T follicular helper cell (primary cell): Measurements from ENCODE around the gene DIP2B.
"Not testable (repeated sequence)": the region's sequence is repeated elsewhere in the genome, so short reads cannot be mapped to it uniquely, and the experiment has no call there.

Experiments used
- DNase-seq: peaks from one replicate; pipeline ENCODE4 v3.0.0-alpha.2; 2020; ENCODE audit warnings: low read depth
- total RNA-seq, 2 experiments: gene quantifications; one replicate each; lab custom pipeline; 2026; lab: John Stamatoyannopoulos, UW

The DIP2B gene, protein sequence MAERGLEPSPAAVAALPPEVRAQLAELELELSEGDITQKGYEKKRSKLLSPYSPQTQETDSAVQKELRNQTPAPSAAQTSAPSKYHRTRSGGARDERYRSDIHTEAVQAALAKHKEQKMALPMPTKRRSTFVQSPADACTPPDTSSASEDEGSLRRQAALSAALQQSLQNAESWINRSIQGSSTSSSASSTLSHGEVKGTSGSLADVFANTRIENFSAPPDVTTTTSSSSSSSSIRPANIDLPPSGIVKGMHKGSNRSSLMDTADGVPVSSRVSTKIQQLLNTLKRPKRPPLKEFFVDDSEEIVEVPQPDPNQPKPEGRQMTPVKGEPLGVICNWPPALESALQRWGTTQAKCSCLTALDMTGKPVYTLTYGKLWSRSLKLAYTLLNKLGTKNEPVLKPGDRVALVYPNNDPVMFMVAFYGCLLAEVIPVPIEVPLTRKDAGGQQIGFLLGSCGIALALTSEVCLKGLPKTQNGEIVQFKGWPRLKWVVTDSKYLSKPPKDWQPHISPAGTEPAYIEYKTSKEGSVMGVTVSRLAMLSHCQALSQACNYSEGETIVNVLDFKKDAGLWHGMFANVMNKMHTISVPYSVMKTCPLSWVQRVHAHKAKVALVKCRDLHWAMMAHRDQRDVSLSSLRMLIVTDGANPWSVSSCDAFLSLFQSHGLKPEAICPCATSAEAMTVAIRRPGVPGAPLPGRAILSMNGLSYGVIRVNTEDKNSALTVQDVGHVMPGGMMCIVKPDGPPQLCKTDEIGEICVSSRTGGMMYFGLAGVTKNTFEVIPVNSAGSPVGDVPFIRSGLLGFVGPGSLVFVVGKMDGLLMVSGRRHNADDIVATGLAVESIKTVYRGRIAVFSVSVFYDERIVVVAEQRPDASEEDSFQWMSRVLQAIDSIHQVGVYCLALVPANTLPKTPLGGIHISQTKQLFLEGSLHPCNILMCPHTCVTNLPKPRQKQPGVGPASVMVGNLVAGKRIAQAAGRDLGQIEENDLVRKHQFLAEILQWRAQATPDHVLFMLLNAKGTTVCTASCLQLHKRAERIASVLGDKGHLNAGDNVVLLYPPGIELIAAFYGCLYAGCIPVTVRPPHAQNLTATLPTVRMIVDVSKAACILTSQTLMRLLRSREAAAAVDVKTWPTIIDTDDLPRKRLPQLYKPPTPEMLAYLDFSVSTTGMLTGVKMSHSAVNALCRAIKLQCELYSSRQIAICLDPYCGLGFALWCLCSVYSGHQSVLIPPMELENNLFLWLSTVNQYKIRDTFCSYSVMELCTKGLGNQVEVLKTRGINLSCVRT (N-terminal part only)
- total RNA-seq, result 136 to 151 reads per million in 2 experiments

DNA sequence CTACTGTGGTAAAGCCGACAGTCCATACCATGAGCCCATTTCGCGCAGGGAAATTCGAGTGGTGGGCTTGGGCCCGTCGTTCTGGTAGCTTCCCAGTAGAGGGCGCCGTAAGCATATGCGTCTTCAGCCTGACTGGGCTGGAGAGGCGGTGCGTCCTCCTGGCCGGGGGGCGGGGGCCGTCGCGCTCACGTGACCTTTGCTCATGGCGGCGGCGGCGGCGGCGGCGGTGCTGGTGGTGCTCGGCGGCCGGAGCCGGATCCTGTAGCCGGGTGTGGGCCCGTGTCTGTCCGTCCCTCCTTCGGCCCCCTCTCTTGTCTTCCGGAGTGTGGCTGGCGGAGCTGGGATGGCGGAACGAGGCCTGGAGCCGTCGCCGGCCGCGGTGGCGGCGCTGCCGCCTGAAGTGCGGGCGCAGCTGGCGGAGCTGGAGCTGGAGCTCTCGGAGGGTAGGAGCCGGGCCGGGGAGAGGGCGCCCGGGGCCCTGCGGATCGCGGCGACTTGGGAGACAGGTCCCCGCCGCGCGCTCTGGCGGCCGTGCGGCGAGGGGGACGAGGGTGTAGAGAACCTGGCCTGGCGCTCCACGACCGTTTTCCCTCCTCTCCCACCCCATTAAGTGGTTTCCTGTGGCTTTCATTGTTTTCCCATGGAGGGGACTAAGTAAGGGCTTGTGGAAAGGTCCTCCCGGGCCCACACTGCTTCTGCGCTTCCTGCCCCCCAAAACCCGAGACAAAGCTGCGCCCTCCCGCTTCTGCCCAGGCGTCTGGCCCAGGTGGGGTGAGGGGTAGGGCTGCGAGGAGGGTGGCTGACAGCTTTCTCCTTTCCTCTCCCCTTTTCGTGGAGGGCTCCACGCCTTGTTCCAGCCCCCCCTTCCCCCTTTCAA is at the start of gene DIP2B:
Gene DIP2B (plus strand): TSS at position 188 of the 877 bp plus-strand sequence. CDS start 156 bp downstream, at position 344.
- DNase-seq, result peak; percentile 93

- DNase-seq, result no peak
These were observed 46.2 kb upstream of the DIP2B start for GRCh38 chr12:50458606-50459005.

GRCh38 chr12:50467439-50467838 is 37.3 kb upstream of the DIP2B start:
- no peak for DNase-seq

DNA sequence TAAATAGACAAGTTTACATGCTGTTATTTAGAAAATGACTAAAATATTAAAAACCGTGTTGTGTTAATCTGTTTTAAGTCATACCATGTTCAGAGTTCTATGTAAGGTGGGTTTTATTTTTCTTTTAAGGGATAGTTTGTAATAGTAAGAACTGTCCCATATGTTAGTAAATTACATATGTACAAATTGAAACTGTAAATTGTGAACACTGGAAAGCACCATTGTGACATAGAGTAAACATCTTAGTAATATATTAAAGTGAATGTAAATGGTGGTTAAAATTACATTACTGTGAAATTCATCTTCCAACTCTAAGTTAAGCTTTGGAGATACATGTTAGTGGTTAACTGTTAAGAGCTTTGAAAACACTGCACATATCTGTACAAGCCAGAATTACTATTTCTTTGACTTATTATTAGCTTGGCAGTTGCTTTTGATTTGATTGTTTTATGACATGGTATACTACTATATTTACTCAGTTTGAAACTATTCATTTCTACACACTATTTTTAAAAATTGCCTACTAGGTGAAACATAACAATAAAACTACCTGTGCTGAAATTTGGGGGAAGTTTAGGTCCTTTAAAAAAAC is 27.4 kb upstream of the DIP2B start:
- DNase-seq, result no peak

DNA sequence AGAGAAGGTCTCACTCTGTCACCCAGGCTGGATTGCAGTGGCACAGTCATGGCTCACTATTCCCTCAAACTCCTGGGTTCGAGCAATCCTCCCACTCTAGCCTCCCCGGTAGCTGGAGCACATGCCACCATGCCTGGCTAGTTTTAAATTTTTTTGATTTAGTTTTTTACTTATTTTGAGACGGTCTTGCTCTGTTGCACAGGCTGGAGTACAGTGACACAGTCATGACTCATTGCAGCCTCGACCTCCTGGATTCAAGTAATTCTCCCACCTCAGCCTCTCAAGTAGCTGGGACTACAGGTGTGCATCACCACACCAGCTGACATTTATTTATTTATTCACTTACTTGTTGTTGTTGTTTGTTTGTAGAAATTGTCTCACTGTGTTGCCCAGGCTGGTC is 22.2 kb upstream of the DIP2B start:
- DNase-seq, result no peak

- DNase-seq, result no peak
These were observed 21.3 kb upstream of the DIP2B start for GRCh38 chr12:50483488-50483887.

GRCh38 chr12:50488801-50489200 is 16.0 kb upstream of the DIP2B start:
- no peak for DNase-seq

DNA sequence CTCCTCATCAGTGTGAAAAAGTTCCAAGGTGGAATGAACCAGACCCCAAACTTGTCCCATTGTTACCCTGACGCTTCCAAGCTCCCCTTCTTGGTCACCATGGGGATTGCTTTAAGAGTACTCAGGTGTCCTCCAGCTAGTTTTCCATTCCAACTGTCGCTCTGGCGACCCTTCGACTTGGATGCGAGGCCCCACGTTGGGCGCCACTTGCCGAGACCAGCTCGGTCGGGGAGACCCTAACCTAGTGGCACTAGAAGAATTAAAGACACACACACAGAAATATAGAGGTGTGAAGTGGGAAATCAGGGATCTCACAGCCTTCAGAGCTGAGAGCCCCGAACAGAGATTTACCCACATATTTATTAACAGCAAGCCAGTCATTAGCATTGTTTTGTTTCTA is 6.7 kb upstream of the DIP2B start:
- not testable (repeated sequence) for DNase-seq

DNA sequence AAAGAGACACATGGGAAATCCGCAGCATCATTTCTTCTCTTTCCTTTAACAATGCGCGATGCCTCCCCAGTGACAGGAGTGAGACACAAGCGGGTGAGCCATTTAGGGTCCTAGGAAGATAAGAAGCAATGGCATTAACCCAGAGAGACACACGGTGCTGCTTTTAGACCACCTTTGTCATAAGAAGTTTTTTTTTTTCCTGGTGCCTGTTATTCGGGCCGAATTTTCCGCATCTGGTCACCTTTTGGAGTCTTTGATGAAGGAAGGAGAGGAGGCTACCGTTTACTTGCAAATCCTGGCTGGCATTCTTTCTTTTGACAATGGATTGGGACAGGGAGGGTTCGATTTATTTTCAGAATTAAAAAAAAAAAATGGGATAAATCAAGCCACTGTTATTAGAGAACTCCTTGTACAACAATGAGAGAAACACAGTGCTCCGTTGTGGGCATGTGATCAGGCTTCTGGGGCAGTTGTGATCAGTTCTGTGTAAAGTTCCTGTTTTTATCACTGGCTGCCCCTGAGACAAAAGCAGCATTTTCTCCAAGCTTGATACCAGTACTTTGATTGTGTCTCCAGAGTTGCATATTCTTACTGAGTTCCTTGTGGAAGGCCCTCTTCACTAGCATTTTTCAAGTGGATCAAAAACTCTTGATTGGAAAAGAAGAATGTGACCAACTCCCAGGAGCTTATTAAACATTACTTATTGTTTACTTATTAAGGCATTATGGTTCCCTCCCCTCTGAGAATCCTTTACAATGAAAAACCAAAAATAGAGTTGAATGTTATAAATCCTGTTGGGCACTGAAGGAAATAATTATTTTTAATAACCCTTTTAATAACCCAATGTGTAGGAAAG is 1.1 kb downstream of the DIP2B start:
- no peak for DNase-seq

DNA sequence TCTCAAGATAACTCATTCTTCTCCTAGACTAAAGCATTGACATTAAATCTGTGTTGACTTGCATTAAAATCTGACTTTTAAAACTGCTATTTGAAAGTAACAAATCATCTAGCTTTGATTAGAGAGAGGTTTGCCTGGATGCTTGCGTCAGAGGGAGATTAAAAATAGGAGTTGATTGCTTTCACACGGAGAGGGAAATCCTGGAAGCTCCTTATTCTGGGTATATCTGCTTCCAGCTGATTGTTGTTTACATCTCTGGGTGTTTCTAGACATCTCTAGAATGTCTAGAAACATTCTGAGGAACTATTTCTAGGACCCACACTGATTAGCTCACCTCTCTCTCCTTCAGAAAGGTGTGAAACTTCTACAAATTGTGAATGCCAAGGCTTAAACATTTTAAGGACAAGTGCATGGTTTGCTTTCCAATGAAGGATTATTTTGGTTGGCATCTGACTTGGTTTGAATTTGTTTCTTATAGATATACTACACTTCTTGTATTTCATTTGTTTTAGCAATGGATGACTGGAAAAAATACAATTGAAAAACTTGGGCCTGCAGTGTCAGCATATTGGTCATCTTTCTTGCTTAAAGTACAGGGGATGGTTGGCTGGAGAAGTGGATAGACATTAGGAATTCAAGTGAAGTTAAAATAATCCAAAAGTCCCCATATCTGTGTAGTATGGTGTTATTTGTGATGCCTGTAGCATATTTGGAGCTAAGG is 2.1 kb downstream of the DIP2B start:
- no peak for DNase-seq

- no peak for DNase-seq
These were observed 2.7 kb downstream of the DIP2B start for GRCh38 chr12:50507474-50507838.

DNA sequence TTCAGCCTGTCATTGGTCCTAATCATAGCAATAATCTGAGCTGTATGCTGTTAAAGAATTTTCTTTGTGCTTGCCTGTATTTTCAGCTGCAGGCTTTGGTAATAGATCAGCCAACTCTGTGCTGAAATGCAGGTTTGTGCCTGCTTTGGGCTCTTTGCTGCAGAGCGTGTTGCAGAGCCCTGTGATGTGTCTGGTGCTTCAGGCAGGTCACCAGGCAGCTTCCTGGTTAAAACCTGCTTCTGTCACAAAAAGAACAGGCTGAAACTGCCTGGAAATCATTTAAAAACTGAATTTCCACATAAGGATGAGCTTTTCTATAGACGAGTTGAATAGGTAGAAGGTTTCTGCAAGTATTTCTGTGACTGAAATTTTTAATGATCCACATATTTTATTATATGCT is 3.1 kb downstream of the DIP2B start:
- DNase-seq, result no peak

DNA sequence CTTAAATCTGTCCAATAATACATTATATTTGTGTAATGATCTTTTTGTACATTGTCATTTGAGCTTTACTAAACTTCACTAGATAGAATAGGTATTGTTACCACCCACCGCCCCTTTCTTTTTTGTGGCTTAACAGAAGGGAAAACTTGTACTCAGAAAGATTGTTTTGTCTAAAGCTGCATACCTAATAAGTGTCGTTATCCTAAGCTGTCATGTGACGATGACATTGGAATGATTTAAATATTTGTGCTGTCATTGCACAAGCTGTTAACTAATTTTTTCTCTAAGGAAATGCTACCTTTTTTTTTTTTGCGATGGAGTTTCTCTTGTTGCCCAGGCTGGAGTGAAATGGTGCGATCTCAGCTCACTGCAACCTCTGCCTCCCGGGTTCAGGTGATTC is 3.6 kb downstream of the DIP2B start:
- DNase-seq, result no peak

- DNase-seq, result no peak
These were observed 4.3 kb downstream of the DIP2B start for GRCh38 chr12:50508970-50509663.

GRCh38 chr12:50514526-50515276 is 9.9 kb downstream of the DIP2B start:
- no peak for DNase-seq

DNA sequence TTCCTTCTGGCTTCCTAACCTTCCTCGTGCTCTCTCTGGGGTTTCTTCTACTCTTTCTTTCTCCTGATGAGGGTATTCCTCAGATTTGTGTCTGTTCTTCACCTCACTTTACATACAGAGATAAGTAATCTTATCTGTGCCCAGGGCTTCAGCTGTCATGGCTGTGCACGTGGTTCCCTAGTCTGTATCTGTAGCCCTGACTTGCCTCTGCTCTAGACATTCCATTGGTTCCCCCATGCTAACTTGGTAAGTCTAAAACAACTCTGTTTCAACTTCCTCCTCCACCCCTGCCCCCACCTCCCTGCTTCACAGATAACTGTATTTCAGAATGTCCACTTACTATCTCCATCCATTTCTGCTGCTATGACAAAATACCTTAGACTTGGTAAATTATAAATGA is 10.8 kb downstream of the DIP2B start:
- no peak for DNase-seq

- DNase-seq, result no peak
These were observed 12.8 kb downstream of the DIP2B start for GRCh38 chr12:50517421-50518048.
